OCI-LY7 (cell line): ENCODE data around the gene BACH2. TPM values are rescaled to one million over a fixed set of nuclear protein-coding genes. Genes with fewer than 3 reads are reported as not detected.

ENCODE experiments used
- BruUV-seq: library from RNA; stranded (reverse); fragments of 400-500 nt; replicated peaks from 2 replicates; lab custom pipeline; 2021; lab: Mats Ljungman, UMichigan
- CTCF ChIA-PET: fragments of 300-600 bp; sonication (Branson Sonifier 250); formaldehyde crosslinking; loops from one replicate; lab custom pipeline; 2022; ENCODE audit warnings: antibody characterized with exemption; ENCODE audit not compliant: unreplicated experiment; lab: Charles Lee
- POLR2A ChIA-PET: fragments of 300-600 bp; sonication (Branson Sonifier 250); formaldehyde crosslinking; loops from one replicate; lab custom pipeline; 2022; ENCODE audit warnings: antibody characterized with exemption; lab: Charles Lee
- DNase-seq: peaks from one replicate; pipeline ENCODE4 v3.0.0-alpha.2; 2015; ENCODE audit warnings: low spot score
- H2AFZ ChIP-seq: fragments of 200-600 bp; sonication (generic), shearing (Covaris generic); 2 replicates; pipeline ENCODE4 v1.6.1; 2014; ENCODE audit warnings: mild to moderate bottlenecking, antibody characterized with exemption, low read length, moderate library complexity
- H3K27ac ChIP-seq: fragments of 200-600 bp; sonication (generic); 2 replicates; pipeline ENCODE4 v1.5.1; 2014; ENCODE audit warnings: mixed run types, low read depth, mild to moderate bottlenecking, moderate library complexity, low read length, inconsistent platforms; ENCODE audit not compliant: poor library complexity, severe bottlenecking
- H3K36me3 ChIP-seq: fragments of 200-600 bp; sonication (generic); 2 replicates; pipeline ENCODE4 v1.6.1; 2014; ENCODE audit warnings: mild to moderate bottlenecking, antibody characterized with exemption, low read length, moderate library complexity, mixed read lengths; ENCODE audit not compliant: insufficient read depth
- H3K4me1 ChIP-seq: fragments of 200-600 bp; sonication (generic); 2 replicates; pipeline ENCODE4 v1.5.1; 2014; ENCODE audit warnings: mild to moderate bottlenecking, low read length; ENCODE audit not compliant: insufficient read depth, poor library complexity, severe bottlenecking
- H3K4me2 ChIP-seq: fragments of 200-600 bp; sonication (generic); 2 replicates; pipeline ENCODE4 v1.6.1; 2014; ENCODE audit warnings: mild to moderate bottlenecking, low read length
- H3K4me3 ChIP-seq: fragments of 200-600 bp; sonication (generic); 2 replicates; pipeline ENCODE4 v1.5.1; 2014; ENCODE audit warnings: mild to moderate bottlenecking, low read depth, low read length; ENCODE audit not compliant: poor library complexity, severe bottlenecking
- H3K79me2 ChIP-seq: fragments of 200-600 bp; sonication (generic); 2 replicates; pipeline ENCODE4 v1.6.1; 2016; ENCODE audit warnings: low read depth, mild to moderate bottlenecking, low read length, moderate library complexity, mixed read lengths; ENCODE audit not compliant: insufficient read depth
- H3K9me2 ChIP-seq: fragments of 200-600 bp; sonication (generic); 2 replicates; pipeline ENCODE4 v1.6.1; 2016; ENCODE audit warnings: mild to moderate bottlenecking, low read length, mixed read lengths; ENCODE audit not compliant: insufficient read depth
- H3K9me3 ChIP-seq: fragments of 200-600 bp; sonication (generic); 2 replicates; pipeline ENCODE4 v1.6.1; 2014; ENCODE audit warnings: mild to moderate bottlenecking, mixed run types, low read length, mixed read lengths
- H4K20me1 ChIP-seq: fragments of 200-600 bp; sonication (generic); 2 replicates; pipeline ENCODE4 v1.6.1; 2014; ENCODE audit warnings: mild to moderate bottlenecking, antibody characterized with exemption, low read length, moderate library complexity, mixed read lengths; ENCODE audit not compliant: insufficient read depth
- CTCF ChIP-seq: fragments of 200-600 bp; sonication (generic); conservative IDR thresholded peaks from 2 replicates; pipeline ENCODE4 v1.5.1; 2014; ENCODE audit warnings: mild to moderate bottlenecking, antibody characterized with exemption, low read length, moderate library complexity, mixed read lengths
- EZH2phosphoT487 ChIP-seq: fragments of 200-600 bp; sonication (generic); IDR thresholded peaks from 2 replicates; pipeline ENCODE4 v1.6.1; 2018; ENCODE audit warnings: low read depth, borderline replicate concordance, mild to moderate bottlenecking, mixed run types, antibody characterized with exemption, low read length, moderate library complexity, mixed read lengths
- intact Hi-C: fragments of 100-400 bp; cut with micrococcal nuclease; formaldehyde crosslinking; loops from one replicate; pipeline ENCODE4 v1.10.0; 2022; ENCODE audit not compliant: unreplicated experiment
- total RNA-seq, 2 experiments: library from RNA; depleted of rRNA in 1 of 2; stranded (reverse); fragments of >200 nt in 1 of 2; shearing (Covaris generic) in 1 of 2; gene quantifications; 2 replicates each; pipeline ENCODE4 v1.2.3, GENCODE V29; 2014 to 2022

BACH2 gene
- total RNA-seq, 2 experiments from 2014 or later, result 92.0 to 163 TPM

GRCh38 chr6:90008908-90009501, 287.6 kb downstream of the BACH2 start:
- Histone ChIP-seq H3K4me1 (no peaks in the 10 kb centered on the region), H3K9me2 (no peaks in the 10 kb centered on the region), H2AFZ (no peak overlapping the region), H3K27ac (no peak overlapping the region), H3K4me3 (no peak overlapping the region), H3K79me2 (no peaks in the 10 kb centered on the region), H4K20me1 (no peaks in the 10 kb centered on the region), H3K36me3 (peaks cover 66% of the 10 kb centered on the region), H3K4me2 (no peak overlapping the region), H3K9me3 (no peaks in the 10 kb centered on the region)
- POLR2A ChIA-PET, result interaction anchor here (0.7 to 1.0 kb wide), 3 partner anchors 8 to 890 kb away, joined by 3 read pairs; no protein-coding TSS in a partner anchor
- intact Hi-C loops, result no loop called here
- no peak for DNase-seq
- no TSS peak for BruUV-seq
- TF ChIP-seq EZH2phosphoT487 (no peak), CTCF (no peak)
- CTCF ChIA-PET, result no interaction called here

GRCh38 chr6:90008189-90008907, 288.3 kb downstream of the BACH2 start:
- POLR2A ChIA-PET, result interaction anchor here (0.7 to 1.0 kb wide), 4 partner anchors 8 to 891 kb away, joined by 3 read pairs; no protein-coding TSS in a partner anchor
- no peak overlapping the region for H3K4me2 ChIP-seq
- H3K36me3 ChIP-seq, result peaks cover 69% of the 10 kb centered on the region
- no peak for DNase-seq
- no peaks in the 10 kb centered on the region for H3K9me3 ChIP-seq
- BruUV-seq, result no TSS peak
- TF ChIP-seq EZH2phosphoT487 (no peak), CTCF (no peak)
- no peaks in the 10 kb centered on the region for H3K79me2 ChIP-seq
- no peaks in the 10 kb centered on the region for H4K20me1 ChIP-seq
- CTCF ChIA-PET, result no interaction called here
- no peak overlapping the region for H3K4me3 ChIP-seq
- H3K9me2 ChIP-seq, result no peaks in the 10 kb centered on the region
- H3K27ac ChIP-seq, result no peak overlapping the region
- H2AFZ ChIP-seq, result no peak overlapping the region
- H3K4me1 ChIP-seq, result no peaks in the 10 kb centered on the region
- intact Hi-C loops, result no loop called here
